GM12865 (cell line): ENCODE measurements around the gene SLC38A10.

Experiments
- DNase-seq: peaks from one replicate; pipeline ENCODE4 v3.0.0; 2010; ENCODE audit warnings: low read depth
- H3K4me3 ChIP-seq: 2 replicates; pipeline ENCODE4 v1.5.1; 2011; ENCODE audit warnings: mild to moderate bottlenecking, low read depth, low read length, control low read depth
- TF ChIP-seq, protein P1 (sequence below): IDR thresholded peaks from 2 replicates; pipeline ENCODE4 v1.5.1; 2011; ENCODE audit warnings: low read length, control low read depth, low read depth, inconsistent platforms; ENCODE audit not compliant: insufficient read depth; ENCODE audit errors: missing control alignments

Gene SLC38A10

DNA sequence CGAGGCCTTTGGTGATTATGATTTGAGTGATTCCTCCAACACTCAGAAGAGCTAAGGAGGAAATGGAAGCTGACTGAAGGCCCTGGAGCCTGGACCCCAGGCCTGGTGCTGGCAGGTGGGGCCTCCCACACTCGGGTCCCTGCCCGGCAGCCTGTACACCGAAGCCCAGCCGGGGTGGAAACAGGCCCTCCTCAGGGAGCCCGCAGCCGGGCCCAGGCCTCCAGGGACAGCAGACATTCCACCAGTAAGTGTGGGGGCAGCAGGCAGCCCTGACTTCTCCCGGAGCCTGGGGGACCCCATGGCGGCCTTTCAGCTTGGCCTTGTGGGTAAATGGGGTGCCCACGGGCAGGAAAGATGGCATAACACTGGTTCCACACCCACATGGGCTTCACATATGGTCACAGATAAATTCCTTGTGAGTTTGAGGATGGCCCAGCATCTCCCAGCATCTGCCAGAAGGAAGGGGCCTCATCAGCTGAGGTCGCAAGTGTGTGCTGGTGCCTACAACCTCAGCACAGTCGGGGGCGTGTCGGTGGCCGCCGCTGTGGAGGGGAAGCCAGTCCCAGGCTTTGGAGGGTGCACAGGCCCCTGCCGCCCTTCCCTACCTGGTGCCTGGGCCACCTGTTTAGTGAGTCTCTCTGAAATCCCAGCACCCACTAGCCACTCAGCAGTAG, 29.2 kb upstream of the SLC38A10 start:
- TF ChIP-seq, protein P1, sequence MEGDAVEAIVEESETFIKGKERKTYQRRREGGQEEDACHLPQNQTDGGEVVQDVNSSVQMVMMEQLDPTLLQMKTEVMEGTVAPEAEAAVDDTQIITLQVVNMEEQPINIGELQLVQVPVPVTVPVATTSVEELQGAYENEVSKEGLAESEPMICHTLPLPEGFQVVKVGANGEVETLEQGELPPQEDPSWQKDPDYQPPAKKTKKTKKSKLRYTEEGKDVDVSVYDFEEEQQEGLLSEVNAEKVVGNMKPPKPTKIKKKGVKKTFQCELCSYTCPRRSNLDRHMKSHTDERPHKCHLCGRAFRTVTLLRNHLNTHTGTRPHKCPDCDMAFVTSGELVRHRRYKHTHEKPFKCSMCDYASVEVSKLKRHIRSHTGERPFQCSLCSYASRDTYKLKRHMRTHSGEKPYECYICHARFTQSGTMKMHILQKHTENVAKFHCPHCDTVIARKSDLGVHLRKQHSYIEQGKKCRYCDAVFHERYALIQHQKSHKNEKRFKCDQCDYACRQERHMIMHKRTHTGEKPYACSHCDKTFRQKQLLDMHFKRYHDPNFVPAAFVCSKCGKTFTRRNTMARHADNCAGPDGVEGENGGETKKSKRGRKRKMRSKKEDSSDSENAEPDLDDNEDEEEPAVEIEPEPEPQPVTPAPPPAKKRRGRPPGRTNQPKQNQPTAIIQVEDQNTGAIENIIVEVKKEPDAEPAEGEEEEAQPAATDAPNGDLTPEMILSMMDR: no peak
- no peak overlapping the region for H3K4me3 ChIP-seq
- DNase-seq: no peak

DNA sequence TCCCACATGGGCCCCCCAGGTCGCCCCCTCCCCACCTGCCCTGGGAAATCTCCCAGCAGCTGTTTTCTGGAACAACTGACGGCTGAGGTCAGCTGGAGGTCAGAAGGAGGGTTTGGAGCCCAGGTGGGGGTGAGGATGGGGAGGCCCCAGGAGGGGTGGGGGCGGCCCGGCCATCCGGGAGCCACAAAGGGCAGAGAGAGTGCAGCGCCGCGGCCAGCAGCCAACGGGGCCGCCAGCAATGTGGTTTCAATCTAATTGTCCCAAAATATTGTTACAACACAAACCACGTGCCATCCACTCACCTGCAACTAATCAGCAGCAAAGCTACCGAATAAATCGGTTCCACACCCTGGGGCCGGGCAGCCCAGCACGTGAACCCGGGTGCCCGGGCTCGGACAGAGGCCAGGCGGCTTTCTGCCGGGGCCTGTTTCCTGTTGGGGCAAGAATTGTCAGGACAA, 28.3 kb upstream of the SLC38A10 start:
- no peak overlapping the region for H3K4me3 ChIP-seq
- TF ChIP-seq, protein P1: no peak
- DNase-seq: no peak

DNA sequence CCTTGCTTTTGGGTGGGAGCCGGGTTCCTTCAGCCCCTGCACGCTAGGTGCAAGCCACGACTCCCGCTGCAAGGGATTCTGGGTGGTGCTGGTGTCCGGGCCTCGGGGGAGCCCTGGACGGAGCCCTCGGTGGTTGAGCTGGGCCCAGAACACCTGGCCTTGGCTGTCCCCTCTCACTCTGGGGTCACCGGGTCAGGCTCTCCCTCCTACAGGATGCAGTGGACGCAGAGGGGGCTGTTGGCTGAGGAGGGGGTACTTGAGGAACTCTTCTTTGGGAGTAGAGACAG, 27.9 kb upstream of the SLC38A10 start:
- H3K4me3 ChIP-seq: no peak overlapping the region
- TF ChIP-seq, protein P1: no peak
- DNase-seq: no peak

DNA sequence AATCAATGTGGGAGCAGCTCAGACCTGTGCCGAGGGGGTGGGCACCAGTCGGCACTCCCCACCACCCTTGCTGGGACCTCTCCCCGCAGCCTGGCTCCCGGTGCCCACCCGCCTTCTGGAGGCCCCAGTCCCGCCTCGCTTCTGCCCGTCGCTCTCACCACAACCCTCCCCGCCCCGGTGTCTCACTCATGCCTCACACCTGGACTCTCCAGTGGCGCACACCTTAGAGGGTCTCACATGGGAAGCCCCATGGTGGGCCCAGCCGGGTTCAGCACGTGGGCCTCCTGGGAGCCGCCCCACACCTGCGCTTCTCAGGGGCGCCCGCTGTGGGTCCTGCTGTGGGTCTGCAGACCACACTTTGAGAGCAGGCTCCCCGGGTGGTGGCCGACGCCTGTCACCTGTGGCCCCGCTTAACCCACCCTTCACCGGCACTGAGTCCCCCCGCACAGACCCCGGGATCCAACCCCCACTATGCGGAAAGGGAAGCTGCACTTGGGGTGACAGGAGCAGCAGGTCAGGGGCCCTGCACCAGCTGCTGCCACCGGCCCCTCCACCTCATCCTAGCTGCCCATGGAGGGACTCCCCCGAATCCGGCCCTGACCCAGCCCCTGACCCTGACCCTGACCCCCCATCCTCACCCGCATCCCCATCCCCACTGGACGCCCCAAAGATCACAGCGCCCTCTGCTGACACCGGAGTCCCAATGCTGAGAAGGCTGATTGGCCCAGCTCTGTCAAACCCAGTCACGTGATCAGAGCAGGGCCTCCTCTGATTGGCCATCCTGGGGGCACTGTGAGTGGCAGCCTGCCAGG, 27.4 kb upstream of the SLC38A10 start:
- TF ChIP-seq, protein P1: peak; percentile 52
- no peak overlapping the region for H3K4me3 ChIP-seq
- peak; percentile 54 for DNase-seq

DNA sequence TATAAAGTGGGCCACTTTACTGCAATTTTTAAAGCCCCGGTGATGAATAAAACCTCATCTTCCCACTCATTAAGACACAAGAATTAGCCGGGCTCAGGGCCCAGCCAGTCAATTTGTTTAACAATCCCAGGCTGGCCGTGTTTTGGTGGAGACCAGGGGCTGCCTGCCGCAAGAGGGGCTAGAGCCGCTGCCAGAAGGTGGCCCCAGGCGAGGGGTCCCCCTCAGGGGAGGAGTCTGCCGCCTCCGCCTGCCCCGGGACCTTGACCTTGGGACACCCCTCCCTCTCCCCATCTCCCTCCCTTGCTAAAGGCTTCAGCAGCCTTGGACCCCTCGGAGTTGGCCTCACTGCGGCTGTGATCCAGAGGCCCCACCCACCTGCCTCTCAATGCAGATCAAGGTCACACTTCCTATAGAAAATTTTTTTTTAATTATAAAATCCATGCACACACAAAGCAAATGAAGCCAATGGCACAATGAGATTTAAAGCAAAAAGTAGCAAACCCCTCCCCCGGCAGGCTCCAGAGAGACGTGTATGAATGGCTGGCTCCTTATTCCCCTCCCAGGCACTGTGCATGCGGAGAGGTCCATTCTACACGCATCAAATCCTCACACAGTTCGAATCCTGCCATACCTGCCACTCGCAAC, 23.0 kb upstream of the SLC38A10 start:
- no peak overlapping the region for H3K4me3 ChIP-seq
- TF ChIP-seq, protein P1: no peak
- no peak for DNase-seq

DNA sequence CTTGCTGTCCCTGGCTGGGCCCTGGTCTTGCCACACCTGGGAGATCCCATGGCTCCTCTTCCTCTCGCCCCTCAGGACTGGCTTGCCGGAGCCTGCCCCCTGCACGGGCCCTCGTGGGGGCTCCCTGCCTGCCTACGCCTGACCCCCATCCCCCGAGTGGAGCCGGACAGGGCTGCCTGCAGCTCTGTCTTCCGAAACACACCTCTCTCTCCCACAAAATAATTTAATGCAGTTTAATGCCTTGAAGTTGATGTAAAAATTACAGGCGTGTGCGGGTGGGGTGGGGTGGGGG, 22.4 kb upstream of the SLC38A10 start:
- H3K4me3 ChIP-seq: no peak overlapping the region
- TF ChIP-seq, protein P1: no peak
- DNase-seq: no peak
